Astrocyte (in vitro differentiated cells and primary cell): Measurements from ENCODE around the gene DLGAP1.

ENCODE experiments used
- EZH2 ChIP-seq: IDR thresholded peaks from 2 replicates; pipeline ENCODE4 v1.6.1; 2012; ENCODE audit warnings: mild to moderate bottlenecking, low read length, inconsistent platforms; ENCODE audit not compliant: insufficient read depth
- TF ChIP-seq, protein P1 (sequence below): IDR thresholded peaks from 2 replicates; pipeline ENCODE4 v1.5.1; 2011; ENCODE audit warnings: low read depth, mild to moderate bottlenecking, inconsistent platforms, low read length, moderate library complexity; ENCODE audit not compliant: insufficient read depth

DNA sequence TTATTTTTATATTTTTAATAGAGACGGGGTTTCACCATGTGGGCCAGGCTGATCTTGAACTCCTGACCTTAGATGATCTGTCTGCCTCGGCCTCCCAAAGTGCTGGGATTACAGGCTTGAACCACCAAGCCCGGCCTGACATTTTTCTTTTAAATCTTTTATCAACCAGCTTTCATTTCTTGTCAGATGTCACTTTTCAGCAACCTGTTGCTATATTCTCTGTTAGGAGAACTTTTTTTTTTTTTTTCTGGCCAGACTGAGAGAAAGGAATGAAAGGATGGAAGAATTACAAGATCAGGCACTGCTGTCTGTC is 858.8 kb downstream of the DLGAP1 start:
- TF ChIP-seq, protein P1, sequence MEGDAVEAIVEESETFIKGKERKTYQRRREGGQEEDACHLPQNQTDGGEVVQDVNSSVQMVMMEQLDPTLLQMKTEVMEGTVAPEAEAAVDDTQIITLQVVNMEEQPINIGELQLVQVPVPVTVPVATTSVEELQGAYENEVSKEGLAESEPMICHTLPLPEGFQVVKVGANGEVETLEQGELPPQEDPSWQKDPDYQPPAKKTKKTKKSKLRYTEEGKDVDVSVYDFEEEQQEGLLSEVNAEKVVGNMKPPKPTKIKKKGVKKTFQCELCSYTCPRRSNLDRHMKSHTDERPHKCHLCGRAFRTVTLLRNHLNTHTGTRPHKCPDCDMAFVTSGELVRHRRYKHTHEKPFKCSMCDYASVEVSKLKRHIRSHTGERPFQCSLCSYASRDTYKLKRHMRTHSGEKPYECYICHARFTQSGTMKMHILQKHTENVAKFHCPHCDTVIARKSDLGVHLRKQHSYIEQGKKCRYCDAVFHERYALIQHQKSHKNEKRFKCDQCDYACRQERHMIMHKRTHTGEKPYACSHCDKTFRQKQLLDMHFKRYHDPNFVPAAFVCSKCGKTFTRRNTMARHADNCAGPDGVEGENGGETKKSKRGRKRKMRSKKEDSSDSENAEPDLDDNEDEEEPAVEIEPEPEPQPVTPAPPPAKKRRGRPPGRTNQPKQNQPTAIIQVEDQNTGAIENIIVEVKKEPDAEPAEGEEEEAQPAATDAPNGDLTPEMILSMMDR, result no peak
- TF ChIP-seq EZH2, result no peak
